ENCODE measurements around the gene ARHGAP8. TPM values are rescaled to one million over a fixed set of nuclear protein-coding genes. Genes with fewer than 3 reads are reported as not detected.

Gene ARHGAP8
- polyA plus RNA-seq, 1 donor: 1.7 TPM

GRCh38 chr22:44724859-44725258, 27.5 kb upstream of the ARHGAP8 start:
- no peak for DNase-seq (ENCODE audit: low read depth)

- DNase-seq (ENCODE audit: low read depth): no peak
Observed at GRCh38 chr22:44726439-44726838, 25.9 kb upstream of the ARHGAP8 start.

GRCh38 chr22:44727148-44727547, 25.2 kb upstream of the ARHGAP8 start:
- no peak for DNase-seq (ENCODE audit: low read depth)

- DNase-seq (ENCODE audit: low read depth): no peak
Observed at GRCh38 chr22:44727709-44728108, 24.7 kb upstream of the ARHGAP8 start.

GRCh38 chr22:44728761-44729324, 23.5 kb upstream of the ARHGAP8 start:
- DNase-seq (ENCODE audit: low read depth): peak; percentile 53

GRCh38 chr22:44729391-44730021, 22.9 kb upstream of the ARHGAP8 start:
- peak; percentile 71 for DNase-seq (ENCODE audit: low read depth)

GRCh38 chr22:44730022-44730393, 22.4 kb upstream of the ARHGAP8 start:
- no peak for DNase-seq (ENCODE audit: low read depth)

- no peak for DNase-seq (ENCODE audit: low read depth)
Observed at GRCh38 chr22:44730490-44731356, 21.7 kb upstream of the ARHGAP8 start.

GRCh38 chr22:44731357-44731970, 20.9 kb upstream of the ARHGAP8 start:
- DNase-seq (ENCODE audit: low read depth): no peak

- DNase-seq (ENCODE audit: low read depth): no peak
Observed at GRCh38 chr22:44732017-44732561, 20.3 kb upstream of the ARHGAP8 start.

GRCh38 chr22:44732661-44733060, 19.7 kb upstream of the ARHGAP8 start:
- no peak for DNase-seq (ENCODE audit: low read depth)

- DNase-seq (ENCODE audit: low read depth): no peak
Observed at GRCh38 chr22:44733426-44734106, 18.8 kb upstream of the ARHGAP8 start.

- DNase-seq (ENCODE audit: low read depth): no peak
Observed at GRCh38 chr22:44734278-44734677, 18.1 kb upstream of the ARHGAP8 start.

GRCh38 chr22:44734801-44735517, 17.4 kb upstream of the ARHGAP8 start:
- no peak for DNase-seq (ENCODE audit: low read depth)

GRCh38 chr22:44735518-44736428, 16.6 kb upstream of the ARHGAP8 start:
- DNase-seq (ENCODE audit: low read depth): no peak

GRCh38 chr22:44736581-44737405, 15.6 kb upstream of the ARHGAP8 start:
- DNase-seq (ENCODE audit: low read depth): no peak

GRCh38 chr22:44737406-44738346, 14.7 kb upstream of the ARHGAP8 start:
- no peak for DNase-seq (ENCODE audit: low read depth)

- no peak for DNase-seq (ENCODE audit: low read depth)
Observed at GRCh38 chr22:44738347-44738715, 14.0 kb upstream of the ARHGAP8 start.

Data from forelimb muscle (tissue), 1 donor.